GM21619 (cell line): ENCODE measurements around the gene IQCC.

Experiments
- ATAC-seq: cut with Tn5 transposase; IDR thresholded peaks from one replicate; pipeline ENCODE4 v1.9.1; 2021; ENCODE audit not compliant: unreplicated experiment

The IQCC gene

DNA sequence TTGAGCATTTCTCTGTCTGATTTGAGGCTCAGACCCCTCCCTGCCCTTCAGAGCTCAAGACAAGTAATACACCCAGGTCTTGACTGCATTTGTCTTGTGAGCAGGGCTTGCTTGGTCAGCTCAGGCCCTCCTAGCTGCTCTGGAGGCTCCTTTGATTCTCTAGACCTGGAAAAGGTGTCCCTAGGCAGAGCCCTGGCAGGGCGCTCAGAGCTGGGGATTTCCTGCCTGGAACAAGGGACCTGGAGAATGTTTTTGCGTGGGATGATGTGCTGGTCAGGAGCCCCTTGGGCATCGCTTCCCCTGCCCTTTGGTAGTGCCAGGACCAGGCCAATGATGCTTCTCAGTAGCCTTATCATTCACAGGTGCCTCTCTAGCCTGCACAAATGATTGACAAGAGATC lies 9.9 kb upstream of the IQCC start:
- no peak for ATAC-seq

DNA sequence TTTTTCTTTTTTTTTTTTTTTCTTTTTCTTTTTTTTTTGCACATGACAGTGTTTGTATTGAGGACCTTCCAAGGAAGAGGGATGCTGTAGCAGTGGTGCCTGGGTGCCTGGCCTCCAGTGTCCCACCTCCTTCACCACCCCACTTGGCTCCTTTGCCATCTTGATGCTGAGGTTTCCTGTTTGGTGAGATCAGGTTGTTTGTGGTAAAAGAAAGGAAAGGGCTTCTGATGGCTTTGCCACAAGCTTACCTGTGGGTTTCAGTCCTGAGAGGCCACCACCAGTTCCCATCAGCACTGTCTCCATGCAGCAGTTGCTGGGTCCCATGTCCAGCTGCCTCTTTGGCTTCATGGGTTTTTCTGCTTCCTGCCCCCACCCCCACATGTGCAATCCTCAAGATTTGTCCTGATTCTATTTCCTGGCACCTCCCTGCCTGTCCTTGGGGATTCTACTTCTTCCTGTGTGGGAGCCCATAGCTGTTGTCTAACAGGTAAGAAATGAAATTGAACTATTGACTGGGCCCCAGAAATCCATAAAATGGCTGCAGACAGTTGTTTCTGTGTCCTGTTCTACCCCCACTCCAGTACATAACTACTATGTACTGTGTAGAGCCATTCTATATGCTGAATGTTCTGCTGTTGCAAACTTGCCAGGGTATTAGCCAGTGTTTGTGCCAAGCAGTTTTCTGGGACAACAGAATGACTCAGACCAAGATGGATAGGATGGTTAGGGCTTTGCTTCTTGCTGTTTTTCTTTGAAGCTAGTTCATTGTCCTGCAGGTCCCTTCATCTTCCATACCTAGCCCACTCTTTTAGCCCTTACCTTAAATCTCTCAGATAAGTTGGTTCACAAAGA lies 9.3 kb upstream of the IQCC start:
- ATAC-seq = no peak

DNA sequence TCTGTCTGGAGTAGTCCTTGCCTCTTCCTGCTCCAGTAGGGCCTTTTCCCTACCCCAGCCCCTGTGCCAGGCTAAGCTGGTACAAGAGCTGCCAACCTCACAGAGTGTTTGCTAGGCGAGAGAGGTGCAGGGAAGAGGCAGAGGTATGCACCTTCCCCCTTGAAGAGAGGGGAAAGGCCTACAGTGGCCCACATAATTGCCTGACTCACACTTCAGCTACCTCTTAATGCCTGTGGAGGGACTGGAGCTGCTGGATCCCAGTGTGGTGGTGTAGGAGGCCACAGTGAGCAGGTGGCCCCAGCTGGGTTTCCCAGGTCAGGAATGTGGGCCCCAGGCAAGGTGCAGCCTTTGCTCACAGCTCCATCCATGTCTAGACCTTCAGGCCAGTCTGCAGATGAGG lies 8.4 kb upstream of the IQCC start:
- no peak for ATAC-seq

DNA sequence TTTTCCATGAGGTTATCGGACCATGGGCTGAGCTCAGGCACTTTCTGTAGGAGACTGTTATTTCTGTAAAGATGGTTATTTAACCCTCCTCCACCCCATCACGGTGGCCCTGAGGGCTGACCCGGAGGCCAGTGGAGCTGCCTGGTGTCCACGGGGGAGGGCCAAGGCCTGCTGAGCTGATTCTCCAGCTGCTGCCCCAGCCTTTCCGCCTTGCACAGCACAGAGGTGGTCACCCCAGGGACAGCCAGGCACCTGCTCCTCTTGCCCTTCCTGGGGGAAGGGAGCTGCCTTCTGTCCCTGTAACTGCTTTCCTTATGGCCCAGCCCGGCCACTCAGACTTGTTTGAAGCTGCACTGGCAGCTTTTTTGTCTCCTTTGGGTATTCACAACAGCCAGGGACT lies 7.6 kb upstream of the IQCC start:
- no peak for ATAC-seq

DNA sequence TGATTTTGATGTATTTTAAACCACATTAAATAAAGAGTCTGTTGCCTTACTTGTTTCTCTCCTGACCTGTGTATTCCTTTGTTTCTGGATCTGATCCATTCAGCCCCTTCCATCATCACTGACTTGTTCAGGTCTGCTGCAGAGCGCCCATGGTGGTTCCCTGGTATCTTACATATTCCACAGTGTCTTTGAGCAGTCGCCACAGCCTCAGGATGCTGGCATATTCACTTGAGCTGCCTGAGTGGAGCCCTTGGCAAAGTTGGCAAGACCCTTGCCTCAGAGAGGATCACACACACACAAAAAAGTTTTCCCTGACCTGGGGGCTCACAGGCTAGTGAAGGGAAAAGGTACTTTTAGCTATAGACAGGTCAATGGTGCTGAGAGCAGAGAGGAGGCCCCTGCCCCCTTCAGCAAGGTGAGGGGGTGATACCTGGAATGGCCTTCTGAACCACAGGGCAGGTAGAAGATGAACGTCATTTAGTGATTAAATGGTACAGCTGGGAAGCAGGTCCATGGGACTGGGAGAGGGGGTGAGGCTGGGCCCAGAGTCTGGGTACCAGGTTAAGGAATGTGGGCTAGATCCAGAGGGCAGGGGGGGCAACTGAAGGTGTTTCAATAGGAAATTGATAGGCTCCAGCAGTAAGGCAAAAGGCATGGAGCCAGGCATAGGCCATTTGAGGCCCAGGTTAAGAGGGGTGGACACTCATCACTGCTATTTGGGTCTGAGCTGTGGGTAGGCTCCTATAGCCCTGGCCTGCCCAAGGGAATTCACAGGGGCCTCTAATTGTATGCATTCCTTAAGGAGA lies 7.0 kb upstream of the IQCC start:
- ATAC-seq = no peak

DNA sequence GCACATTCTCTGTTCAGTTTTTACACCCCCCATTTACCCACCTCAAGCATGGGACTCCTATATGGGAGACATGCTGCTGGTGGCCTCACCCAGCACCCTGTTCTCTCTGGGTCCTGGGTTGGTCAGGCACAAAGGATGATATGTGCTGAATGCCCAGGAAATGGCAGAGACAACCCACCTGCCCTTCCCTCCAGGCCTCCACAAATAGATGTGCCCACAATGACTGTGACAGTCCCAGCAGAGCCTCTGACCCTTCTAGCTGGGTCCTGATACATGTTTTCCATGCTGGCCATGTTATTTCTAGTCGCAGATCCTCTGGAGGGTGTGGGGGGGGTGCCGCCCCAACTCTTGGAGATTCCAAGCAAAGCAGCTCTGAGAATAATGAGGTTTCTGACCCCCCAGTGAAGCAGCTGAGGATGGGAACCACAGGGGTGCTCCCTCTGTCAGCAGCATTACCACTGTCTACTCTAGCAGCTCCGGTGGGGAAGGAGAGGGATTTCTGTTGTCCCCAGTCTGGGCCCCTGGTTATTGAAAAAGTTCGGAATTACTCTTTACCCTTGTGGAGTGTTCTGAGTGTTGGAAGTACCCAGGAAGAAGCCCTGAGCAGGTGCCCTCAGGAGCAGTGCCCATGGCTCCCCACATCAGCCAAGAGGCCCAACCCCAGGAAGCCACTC lies 6.3 kb upstream of the IQCC start:
- ATAC-seq = no peak

DNA sequence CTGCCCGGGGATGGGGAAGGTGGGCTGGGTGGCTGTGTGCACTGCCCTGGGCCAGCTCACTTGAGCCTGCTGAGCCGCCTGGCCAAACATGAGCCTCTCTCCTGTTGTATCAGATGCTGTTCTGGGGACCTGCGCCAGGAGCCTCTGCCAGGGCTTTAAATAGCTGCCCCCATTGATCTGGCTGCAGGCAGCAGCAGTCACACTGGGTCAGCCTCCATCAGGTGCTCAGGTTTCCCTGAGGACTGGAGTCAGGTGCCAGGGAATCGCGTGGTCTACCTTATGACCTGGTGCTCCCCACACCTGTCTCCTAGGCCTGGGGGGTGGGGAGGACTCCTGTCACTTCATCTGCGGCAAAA lies 5.8 kb upstream of the IQCC start:
- ATAC-seq = no peak

DNA sequence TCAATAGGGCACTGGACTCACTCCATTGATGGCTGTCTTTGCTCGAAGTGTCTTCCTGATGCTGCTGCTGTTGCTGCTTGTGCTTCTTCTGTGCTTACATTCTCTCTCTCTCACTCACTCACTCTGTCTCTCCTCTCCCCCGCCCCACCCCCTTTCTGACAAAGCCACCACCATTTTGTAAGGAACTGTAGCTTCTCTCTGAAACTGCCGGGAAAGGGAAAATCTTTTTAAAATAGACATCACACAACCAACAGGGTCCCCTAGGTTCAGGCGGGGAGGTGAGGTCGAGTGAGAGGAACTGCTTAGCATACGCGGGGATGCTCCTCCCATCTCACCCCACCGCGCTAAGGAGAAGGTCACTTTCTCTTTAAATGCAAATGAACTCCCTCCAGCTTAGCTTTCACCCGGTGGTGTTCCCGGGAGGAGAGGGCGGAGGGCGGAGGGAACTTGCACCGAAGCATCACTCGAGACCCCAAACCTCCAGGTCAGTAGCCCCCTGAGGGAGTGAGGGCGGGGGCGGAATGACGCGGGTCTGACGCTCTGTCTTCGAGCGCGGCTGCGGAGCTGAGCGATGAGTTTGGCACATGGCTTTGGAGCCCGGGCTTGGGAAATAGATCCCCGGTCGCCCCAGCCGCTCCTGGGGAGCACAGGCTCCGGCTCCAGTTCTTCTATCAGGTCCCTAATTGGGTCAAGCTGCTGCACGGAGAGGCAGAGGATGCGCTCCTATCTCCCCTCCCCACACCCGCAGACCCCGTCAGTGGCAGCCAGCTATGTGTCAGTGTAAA lies 5.1 kb upstream of the IQCC start, which contains the start of gene CCDC28B:
CCDC28B (plus strand) TSS at position 370 of the 785 bp plus-strand sequence. CDS start 1,341 bp downstream, outside the sequence.
- ATAC-seq = no peak

DNA sequence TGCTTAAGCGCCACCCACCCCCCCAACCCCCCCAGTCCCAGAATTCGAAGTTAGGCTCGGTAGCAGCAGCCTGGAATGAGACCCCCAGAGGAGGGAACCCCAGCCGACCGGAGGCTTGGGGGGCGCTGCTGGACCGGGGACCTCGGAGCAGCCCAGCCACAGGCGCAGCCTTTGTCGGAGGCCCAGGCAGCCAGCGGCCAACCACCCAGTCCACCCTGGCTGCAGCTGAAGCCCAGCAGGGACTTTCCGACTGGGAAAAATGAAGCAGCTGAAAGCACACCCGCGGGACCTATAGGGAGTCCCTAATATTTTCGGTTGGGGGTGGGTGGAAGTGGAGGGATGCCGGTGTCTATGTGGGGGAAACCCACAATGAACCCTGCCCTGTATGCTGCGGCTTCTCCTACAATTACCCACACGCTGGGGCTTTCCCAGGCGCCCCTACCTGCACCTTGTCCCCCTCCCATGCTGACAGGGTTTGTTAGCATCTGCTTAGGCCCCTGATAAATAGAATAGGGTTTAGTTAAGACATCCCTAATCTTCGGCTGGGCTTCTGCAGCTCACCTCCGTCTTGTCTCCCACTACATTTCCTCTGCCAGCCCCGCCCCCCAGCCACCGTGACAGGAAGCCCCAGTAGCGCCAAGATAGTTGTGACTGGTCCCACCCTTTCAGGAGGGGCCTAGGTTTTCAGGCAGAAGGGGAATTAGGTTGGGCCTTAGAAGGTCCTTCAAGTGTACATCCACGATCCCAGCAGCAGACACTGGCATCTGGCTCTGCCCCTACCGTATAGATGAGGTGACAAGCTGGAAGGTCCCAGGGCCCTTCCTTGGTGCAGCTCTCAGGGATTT lies 4.2 kb upstream of the IQCC start:
- ATAC-seq = peak; percentile 37

DNA sequence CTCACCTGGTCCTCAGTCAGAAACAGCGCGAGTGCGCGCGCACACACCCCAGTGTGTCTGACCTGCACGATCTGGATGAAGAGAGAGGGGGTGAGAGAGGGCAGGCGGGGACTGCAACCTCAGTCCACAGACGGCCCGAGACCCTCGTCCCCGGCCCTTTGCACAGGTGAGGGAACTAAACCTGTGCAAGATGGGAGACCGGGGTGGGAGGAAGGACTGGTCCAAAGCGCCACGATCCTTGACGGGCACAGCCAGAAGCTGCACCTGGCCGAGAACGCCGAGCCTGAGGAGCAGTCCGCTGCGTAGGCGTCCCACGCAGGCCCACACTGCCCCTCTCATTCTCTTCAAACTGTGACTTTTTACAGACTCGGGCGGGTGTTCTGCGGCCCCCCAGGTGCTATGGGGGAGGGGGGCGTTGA lies 519 bp upstream of the IQCC start:
- ATAC-seq = no peak

DNA sequence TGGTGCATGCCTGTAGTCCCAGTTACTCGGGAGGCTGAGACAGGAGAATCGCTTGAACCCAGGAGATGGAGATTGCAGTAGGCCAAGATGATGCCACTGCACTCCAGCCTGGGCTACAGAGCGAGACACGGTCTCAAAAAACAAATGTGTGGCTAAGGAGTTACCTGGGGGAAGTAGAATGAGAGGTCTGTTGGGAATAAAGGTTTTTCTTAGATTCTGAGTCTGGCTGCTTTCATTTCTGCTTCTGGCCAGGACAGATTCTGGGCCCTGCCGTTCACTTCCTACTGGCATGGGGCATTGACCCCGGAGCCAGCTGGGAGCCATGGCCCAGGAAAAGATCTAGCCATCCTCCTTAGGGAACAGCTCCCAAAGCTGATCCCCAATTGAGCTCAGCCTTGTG lies 3.0 kb downstream of the IQCC start:
- ATAC-seq = no peak

DNA sequence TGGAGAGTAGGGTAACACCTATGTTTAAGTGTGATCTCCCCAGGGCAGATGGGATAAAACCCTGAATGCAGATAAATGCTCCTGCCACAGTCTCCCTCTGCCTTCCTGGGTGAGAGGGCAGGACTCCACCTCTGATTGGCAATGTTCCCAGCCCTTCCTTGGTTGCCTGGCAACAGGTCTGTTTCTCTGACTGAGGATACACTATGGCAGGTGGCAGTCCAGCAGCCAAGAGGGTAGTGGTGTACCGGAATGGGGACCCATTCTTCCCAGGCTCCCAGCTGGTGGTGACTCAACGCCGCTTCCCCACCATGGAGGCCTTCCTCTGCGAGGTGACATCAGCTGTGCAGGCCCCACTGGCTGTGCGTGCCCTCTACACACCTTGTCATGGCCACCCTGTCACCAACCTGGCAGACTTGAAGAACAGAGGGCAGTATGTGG lies 3.4 kb downstream of the IQCC start, which contains the start of gene DCDC2B:
DCDC2B (plus strand) TSS at position 199 of the 438 bp plus-strand sequence; CDS start at position 204, 5 bp downstream.
- no peak for ATAC-seq

DNA sequence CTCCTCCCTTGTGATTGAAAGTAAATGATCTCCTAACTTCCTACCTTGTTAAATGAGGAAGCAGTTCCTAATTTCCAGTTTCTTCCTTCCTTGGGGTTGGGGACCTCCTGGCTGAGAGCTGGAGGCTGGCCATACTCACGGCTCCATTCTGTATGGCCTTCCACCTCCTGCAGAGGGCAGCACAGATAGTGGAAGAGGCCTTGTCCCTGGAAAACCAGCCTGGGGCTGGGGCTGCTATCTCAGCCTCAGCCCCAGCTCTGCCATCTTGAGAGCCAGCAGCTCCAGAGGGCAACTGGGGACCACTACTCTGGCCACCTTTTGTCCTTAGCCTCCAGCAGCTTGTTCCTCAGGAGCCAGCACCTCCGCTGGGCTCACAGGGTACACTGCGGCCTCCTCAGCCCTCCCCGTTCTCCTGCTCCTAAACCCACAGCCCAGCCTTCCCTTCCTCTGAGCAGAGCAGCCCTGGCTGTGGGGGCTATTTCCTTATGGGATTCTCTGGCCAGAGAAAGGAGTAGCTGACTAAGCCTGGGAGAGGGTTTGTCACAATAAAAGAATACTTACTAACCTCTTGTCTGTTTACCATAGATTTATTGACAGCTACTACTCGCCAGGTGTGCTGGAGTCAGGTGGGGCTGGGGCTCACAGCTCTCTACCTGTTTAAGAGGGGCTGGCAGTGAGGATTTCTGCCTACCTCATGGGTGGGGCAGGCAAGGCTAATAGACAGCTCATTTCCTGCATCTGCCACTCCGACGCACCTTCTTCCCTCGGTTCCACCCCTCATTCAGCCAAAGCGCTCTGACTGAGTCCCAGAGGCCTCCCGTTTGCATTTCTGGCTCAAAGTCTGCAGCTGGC lies 10.4 kb downstream of the IQCC start:
- no peak for ATAC-seq

DNA sequence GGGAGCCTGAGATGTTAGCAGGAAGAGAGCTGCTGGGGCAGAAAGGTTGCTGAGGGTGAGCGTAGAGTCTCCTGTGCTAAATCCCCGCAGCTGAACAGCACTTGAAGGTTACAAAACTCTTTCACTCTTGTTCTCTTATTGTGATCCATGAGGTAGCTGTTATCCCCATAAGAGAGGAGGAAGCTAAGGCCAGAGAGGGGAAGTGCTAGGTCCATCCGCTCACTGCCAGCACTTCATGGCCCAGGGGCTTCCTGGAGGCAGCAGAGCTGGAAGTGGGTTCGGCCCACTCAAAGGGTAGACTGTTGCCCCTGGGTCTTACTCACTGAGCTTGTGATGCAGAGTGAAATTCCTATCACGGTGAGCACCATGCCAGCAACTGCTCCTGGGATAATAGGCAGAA lies 11.1 kb downstream of the IQCC start:
- no peak for ATAC-seq

DNA sequence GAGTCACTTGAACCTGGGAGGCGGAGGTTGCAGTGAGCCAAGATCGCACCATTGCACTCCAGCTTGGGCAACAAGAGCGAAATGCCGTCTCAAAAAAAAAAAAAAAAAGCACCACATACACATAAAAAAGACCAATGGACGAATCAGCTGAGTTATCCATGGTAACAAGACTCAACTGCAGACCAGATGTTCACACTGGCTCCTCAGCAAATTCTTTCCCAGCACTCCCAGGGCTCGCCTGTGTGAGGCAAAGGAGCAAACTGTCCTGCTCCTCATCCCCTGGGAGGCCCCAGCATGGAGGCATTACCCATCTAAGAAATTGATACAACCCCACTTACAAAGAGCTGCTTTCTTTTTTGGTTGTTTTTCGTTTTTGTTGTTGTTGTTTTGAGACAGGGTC lies 13.6 kb downstream of the IQCC start:
- ATAC-seq = no peak

DNA sequence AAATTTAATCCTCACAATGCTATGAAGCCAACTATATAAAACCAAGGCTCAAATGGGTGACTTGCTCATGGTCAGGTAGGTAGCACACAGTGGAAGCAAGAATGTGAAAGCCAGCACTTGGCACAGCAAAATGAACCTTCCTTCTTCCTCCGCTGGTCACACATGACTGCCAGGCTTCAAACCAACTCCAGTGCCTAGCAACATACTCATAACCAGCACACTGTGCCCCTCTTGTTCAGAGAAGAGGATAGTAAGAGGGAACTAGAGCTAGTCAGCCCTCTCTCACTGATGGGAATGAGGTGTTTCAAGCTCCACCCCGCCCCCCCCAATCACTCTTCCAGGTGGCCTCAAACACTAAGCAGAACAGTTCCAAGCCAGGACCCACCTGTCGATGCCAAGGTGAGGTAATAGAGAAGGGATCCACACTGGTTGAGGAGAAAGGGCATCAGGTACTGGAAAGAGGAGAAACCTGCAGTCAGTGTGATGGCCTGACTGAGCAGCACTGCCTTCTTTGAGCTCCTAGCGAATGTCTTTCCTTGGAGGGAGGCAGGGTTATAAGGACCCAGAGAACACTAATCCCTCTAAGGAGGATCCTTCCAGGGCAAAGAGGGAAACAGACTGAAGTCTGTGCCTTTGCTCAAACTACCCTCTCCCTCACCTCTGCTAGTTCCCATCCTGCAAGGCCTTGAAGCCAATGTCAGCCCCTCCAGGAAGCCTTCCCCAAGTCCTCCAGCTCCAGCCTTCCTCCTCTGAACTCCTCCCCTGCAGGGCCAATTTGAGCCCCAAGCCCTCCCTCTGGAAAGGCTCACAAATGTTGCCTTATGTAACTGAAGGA lies 15.5 kb downstream of the IQCC start:
- no peak for ATAC-seq

DNA sequence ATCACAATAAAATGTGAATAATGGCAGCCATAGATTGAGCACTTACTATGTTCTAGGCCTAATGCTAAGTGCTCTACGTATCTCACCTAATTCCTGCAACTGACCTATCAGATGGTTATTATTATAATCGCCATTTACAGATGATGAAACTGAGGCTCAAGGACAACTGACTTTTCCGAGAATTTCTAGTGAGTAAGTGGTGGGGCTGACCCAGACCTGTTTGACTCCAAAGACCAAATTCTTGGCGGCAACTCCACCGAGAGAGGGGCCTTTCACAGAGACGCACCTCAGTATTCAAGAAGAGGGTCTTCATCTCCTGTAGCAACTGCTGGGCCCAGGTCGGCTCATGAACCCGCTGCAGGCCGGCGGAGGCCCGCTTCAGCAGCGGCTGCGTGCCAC lies 16.1 kb downstream of the IQCC start:
- ATAC-seq = no peak
